HG02623 (cell line): ENCODE data around the gene TANC2.

Experiments
- ATAC-seq: cut with Tn5 transposase; IDR thresholded peaks from one replicate; pipeline ENCODE4 v1.9.1; 2021; ENCODE audit warnings: moderate library complexity; ENCODE audit not compliant: unreplicated experiment

The TANC2 gene

DNA sequence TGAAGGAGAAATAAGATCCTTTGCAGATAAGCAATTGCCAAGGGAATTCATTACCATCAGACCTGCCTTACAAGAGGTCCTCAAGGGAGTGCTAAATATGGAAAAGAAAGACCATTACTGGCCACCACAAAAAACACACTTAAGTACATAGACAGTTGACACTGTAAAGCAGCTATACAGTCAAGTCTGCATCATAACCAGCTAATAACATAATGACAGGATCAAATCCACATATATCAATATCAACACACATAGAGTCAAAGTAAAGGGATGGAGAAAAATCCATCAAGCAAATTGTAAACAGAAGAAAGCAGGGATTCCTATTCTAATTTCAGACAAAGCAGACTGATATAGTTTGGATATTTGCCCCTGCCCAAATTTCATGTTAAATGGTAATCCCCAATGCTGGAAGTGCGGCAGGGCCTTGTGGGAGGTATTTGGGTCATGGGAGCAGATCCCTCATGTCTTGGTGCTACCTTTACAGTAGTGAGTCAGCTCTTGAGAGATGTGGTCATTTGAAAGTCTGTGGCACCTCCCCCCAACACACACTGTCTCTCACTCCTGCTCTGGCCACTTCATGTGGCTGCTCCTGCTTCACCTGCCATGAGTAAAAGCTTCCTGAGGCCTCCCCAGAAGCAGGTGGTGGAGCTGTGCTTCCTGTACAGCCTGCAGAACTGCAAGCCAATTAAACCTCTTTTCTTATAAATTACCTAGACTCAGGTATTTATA is 32.8 kb downstream of the TANC2 start:
- no peak for ATAC-seq

DNA sequence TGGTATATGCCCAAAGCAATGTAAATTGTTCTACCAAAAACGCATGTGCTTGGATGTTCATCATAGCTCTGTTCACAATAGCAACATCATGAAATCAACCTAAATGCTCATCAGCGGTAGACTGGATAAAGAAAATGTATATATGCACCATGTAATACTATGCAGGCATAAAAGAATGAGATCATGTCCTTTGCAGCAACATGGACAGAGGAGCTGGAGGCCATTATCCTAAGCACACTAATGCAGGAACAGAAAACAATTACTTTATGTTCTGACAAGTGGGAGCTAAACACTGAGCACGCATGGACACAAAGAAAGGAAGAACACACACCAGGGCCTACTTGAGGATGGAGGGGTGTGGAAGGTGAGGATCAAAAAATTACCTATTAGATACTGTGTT is 33.7 kb downstream of the TANC2 start:
- no peak for ATAC-seq

DNA sequence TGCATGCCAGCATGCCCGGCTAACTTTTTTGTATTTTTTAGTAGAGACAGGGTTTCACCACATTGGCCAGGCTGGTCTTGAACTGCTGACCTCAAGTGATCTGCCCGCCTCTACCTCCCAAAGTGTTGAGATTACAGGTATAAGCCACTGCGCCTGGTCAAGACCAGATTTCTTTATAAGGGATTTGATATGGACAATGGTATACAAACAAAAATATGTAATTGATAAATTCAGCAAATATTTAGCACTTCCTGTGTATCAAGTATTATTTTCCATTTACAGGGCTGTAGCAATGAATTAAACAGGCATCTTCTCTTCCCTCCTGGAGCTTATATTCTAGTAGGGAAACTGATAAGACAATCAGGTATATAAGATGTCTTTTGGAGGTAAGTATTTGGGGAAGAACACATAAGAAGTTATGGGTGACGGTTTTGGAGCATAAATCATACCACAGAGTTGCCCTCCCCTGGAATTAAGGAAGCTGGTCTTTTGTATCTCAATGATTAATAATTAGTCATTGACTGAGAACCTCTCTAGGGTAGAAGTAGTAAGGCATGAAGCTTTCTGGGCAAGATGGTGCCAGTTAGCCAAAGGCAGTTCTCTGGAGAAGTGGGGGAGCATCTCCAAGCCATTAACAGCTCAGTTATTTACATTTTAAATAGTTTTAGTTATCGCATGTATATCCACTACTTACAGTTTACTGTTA is 35.8 kb downstream of the TANC2 start:
- no peak for ATAC-seq

DNA sequence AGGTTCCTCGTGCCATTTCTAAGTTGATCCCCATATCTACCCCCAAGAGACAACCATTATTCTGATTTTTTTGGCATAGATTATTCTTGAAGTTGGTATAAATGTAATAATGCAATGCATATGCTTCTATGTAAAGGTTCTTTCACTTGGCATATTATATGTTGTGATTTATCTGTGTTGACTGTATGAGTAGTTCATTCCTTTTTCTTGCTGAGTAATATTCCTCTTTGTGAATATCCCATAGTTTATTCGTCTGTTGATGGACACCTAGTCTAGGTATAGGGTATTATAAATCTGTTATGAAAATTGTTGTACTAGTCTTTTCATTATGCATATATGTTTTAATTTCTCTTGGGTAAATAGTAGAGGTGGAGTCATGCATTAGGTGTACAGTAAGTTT is 36.6 kb downstream of the TANC2 start:
- ATAC-seq = no peak

DNA sequence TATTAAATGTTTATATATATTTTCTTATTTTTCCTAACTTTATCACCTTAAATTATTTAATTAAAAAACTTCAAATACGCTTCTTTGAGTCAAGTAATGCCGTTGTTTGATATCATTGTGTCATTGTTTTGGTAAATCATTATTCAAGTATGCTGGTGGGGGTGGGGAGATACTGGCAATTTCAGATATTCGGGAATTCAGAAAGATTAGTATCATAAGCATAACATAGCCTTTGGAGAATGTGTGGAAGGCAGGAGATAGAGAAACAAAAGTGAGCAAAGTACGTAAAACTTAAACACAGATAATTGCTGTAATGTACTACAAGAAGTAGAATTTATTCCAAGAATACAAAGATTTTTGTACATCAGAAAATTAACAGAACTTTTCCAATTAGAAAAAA is 49.8 kb downstream of the TANC2 start:
- no peak for ATAC-seq
